Natural killer cell (primary cell): Measurements from ENCODE around the gene CDC14A. TPM values are rescaled to one million over a fixed set of nuclear protein-coding genes. Genes with fewer than 3 reads are reported as not detected.

Source experiments
- ATAC-seq, 3 donors: fragments of 150-1000 bp in 2 of 3; fragments of 200-7000 bp in 1 of 3; cut with Tn5 transposase; 1 replicate in 1 of 3; 2 replicates in 2 of 3; pipeline ENCODE4 v1.10.0; 2021; ENCODE audit warnings: mild to moderate bottlenecking in 2 of 3, moderate library complexity in 2 of 3
- DNase-seq, 2 donors: peaks; one replicate each; pipeline versions ENCODE4 v3.0.0 to v3.0.0-alpha.2; 2013 to 2021; ENCODE audit warnings: mixed read lengths in 1 of 2
- H3K27ac ChIP-seq: one replicate; pipeline ENCODE4 v1.5.1; 2013; ENCODE audit warnings: mild to moderate bottlenecking, low read length
- H3K27me3 ChIP-seq: one replicate; pipeline ENCODE4 v1.6.1; 2013; ENCODE audit warnings: low read length; ENCODE audit not compliant: control insufficient read depth, insufficient read depth
- H3K36me3 ChIP-seq: one replicate; pipeline ENCODE4 v1.6.1; 2013; ENCODE audit warnings: low read length; ENCODE audit not compliant: control insufficient read depth, insufficient read depth
- H3K4me1 ChIP-seq: one replicate; pipeline ENCODE4 v1.6.1; 2013; ENCODE audit warnings: low read length; ENCODE audit not compliant: control insufficient read depth, insufficient read depth
- H3K4me3 ChIP-seq: one replicate; pipeline ENCODE4 v1.5.1; 2013; ENCODE audit warnings: low read length
- H3K9me3 ChIP-seq: one replicate; pipeline ENCODE4 v1.6.1; 2013; ENCODE audit warnings: low read length; ENCODE audit not compliant: control insufficient read depth, insufficient read depth
- H3K27ac Mint-ChIP-seq, 2 donors: one replicate each; pipeline ENCODE4 v1.8.0; 2022; ENCODE audit warnings: mild to moderate bottlenecking in 2 of 2, mixed read lengths in 2 of 2, moderate library complexity in 1 of 2
- H3K27me3 Mint-ChIP-seq, 2 donors: one replicate each; pipeline ENCODE4 v1.8.0; 2022; ENCODE audit warnings: low read depth in 2 of 2, mixed read lengths in 2 of 2
- H3K36me3 Mint-ChIP-seq: one replicate; pipeline ENCODE4 v1.8.0; 2022; ENCODE audit warnings: mixed read lengths
- H3K4me1 Mint-ChIP-seq, 2 donors: one replicate each; pipeline ENCODE4 v1.8.0; 2022; ENCODE audit warnings: mixed read lengths in 2 of 2
- H3K4me3 Mint-ChIP-seq: one replicate; pipeline ENCODE4 v1.8.0; 2022; ENCODE audit warnings: mild to moderate bottlenecking, moderate library complexity, mixed read lengths
- H3K9me3 Mint-ChIP-seq, 2 donors: one replicate each; pipeline ENCODE4 v1.8.0; 2022; ENCODE audit warnings: mixed read lengths in 2 of 2
- WGBS: methylation state at CpG from one replicate; pipeline ENCODE4 v1.1.7; 2013; ENCODE audit warnings: missing lambda C conversion rate; ENCODE audit not compliant: insufficient coverage; 5-methylcytosine and 5-hydroxymethylcytosine counted together
- intact Hi-C: fragments of 100-400 bp; cut with micrococcal nuclease; formaldehyde crosslinking; loops from one replicate; pipeline ENCODE4 v1.14.2; 2022
- total RNA-seq, 4 donors: library from RNA; stranded (reverse); fragments of 120-200 nt in 1 of 4; gene quantifications; one replicate each; pipeline versions ENCODE4 v1.2.3 to v1.2.4, GENCODE V29; 2013 to 2022
- TF ChIP-seq, protein P1 (sequence below): fragments of 200-600 bp; IDR thresholded peaks from one replicate; pipeline ENCODE4 v1.8.0; 2022; ENCODE audit warnings: antibody characterized with exemption

Gene CDC14A
- total RNA-seq, 3 donors from 2014 or later (not counting 1 experiment from before 2014, with no cell fraction given), result 59.6 to 63.8 (median 60.1) TPM

DNA sequence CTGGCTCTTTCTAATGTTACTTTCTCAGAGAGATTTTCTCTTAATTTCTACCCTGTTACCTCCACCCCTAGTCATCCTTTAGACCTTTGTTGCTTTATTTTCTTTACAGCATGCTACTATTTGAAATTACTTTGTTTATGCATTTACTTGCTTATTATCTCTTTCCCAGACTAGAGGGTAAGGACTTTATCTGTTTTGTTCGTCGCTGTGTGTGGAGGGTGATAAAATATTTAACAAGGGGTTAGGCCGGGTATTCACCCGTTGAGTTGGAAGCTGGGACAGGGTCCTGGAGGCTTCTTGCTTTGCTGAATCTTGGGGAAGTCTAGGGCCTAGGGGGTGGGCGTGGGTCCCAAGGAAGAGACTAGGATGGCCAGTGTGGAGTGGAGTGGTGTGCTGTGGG lies 43.6 kb downstream of the CDC14A start:
- H3K27ac Mint-ChIP-seq, result peak overlapping the region; percentile 80 to 95
- H3K36me3 Mint-ChIP-seq, result no peaks in the 10 kb centered on the region
- DNase-seq (no peak), ATAC-seq (no peak)
- peak overlapping the region; percentile 89 for H3K27ac ChIP-seq
- no peaks in the 10 kb centered on the region for H3K9me3 Mint-ChIP-seq
- H3K4me3 ChIP-seq, result no peak overlapping the region
- H3K4me1 ChIP-seq, result peaks cover 50% of the 10 kb centered on the region
- no peaks in the 10 kb centered on the region for H3K9me3 ChIP-seq
- H3K36me3 ChIP-seq, result peaks cover 15% of the 10 kb centered on the region
- H3K4me1 Mint-ChIP-seq, result peaks cover 73 to 75% of the 10 kb centered on the region in 2 donors
- 100% methylated on average over 5 of the region's 5 CpGs for WGBS
- no peaks in the 10 kb centered on the region for H3K27me3 ChIP-seq
- TF ChIP-seq, protein P1, sequence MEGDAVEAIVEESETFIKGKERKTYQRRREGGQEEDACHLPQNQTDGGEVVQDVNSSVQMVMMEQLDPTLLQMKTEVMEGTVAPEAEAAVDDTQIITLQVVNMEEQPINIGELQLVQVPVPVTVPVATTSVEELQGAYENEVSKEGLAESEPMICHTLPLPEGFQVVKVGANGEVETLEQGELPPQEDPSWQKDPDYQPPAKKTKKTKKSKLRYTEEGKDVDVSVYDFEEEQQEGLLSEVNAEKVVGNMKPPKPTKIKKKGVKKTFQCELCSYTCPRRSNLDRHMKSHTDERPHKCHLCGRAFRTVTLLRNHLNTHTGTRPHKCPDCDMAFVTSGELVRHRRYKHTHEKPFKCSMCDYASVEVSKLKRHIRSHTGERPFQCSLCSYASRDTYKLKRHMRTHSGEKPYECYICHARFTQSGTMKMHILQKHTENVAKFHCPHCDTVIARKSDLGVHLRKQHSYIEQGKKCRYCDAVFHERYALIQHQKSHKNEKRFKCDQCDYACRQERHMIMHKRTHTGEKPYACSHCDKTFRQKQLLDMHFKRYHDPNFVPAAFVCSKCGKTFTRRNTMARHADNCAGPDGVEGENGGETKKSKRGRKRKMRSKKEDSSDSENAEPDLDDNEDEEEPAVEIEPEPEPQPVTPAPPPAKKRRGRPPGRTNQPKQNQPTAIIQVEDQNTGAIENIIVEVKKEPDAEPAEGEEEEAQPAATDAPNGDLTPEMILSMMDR, result no peak
- peak overlapping the region; percentile 72 for H3K4me3 Mint-ChIP-seq
- H3K27me3 Mint-ChIP-seq, result no peaks in the 10 kb centered on the region
- intact Hi-C loops, result loop anchor here (2.0 to 10.0 kb wide), 6 partner anchors 19 to 919 kb away; partner anchors contain the start of genes CDC14A and RTCA

DNA sequence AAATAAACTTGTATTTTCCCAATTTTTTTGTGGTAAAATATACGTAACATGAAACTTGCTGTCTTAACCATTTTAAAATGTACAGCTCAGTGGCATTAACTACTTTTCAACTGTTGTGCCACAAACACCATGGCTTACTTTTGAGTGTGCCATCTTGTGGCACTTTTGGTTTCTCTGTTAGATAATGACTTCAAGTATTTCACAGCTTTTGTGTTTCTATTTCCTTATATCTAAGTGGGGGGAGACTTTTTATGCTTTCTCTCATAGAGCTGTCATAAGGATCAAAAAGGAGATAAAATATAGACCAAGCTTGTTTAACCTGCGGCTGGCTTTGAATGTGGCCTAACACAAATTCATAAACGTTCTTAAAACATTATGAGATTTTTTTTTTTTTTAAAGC lies 44.3 kb downstream of the CDC14A start:
- Mint-ChIP-seq H3K9me3 (no peaks in the 10 kb centered on the region), H3K27me3 (no peaks in the 10 kb centered on the region), H3K4me1 (peaks cover 77% of the 10 kb centered on the region in 2 donors), H3K36me3 (no peaks in the 10 kb centered on the region), H3K4me3 (peak overlapping the region; percentile 72), H3K27ac (peak overlapping the region; percentile 80 to 95)
- ATAC-seq, result peak; percentile 67 to 79 (median 77)
- H3K27me3 ChIP-seq, result no peaks in the 10 kb centered on the region
- WGBS, result 49% methylated on average over 2 of the region's 3 CpGs
- H3K27ac ChIP-seq, result peak overlapping the region; percentile 89
- intact Hi-C loops, result loop anchor here (2.0 to 10.0 kb wide), 6 partner anchors 18 to 918 kb away; partner anchors contain the start of genes CDC14A and RTCA
- DNase-seq, result peak in 1 of 2 donors; percentile 75
- no peaks in the 10 kb centered on the region for H3K9me3 ChIP-seq
- H3K36me3 ChIP-seq, result peaks cover 9% of the 10 kb centered on the region
- no peak overlapping the region for H3K4me3 ChIP-seq
- TF ChIP-seq, protein P1, result no peak
- peaks cover 49% of the 10 kb centered on the region for H3K4me1 ChIP-seq

DNA sequence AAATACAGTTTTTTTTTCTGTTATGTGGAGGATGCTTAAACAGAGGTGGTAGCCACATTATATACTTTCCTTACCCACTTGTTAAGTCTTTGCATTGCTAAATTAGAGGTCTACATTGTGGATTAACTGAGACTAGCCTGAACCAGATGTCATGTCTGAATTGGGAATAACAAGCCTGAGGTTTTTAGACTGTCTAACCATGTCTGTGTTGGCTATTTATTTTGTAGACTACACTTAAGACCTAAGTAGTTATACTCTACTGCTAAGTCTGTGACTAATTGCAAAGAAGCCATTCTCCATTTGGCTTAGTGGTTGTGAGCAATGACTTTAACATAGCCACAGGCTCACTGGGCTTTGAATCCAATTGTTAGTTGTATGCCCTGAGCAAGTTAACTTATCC lies 45.4 kb downstream of the CDC14A start:
- Histone ChIP-seq H3K36me3 (no peaks in the 10 kb centered on the region), H3K27me3 (no peaks in the 10 kb centered on the region), H3K4me3 (no peak overlapping the region), H3K27ac (peak overlapping the region; percentile 89), H3K4me1 (peaks cover 50% of the 10 kb centered on the region), H3K9me3 (no peaks in the 10 kb centered on the region)
- H3K4me1 Mint-ChIP-seq, result peaks cover 74 to 78% of the 10 kb centered on the region in 2 donors
- TF ChIP-seq, protein P1, result no peak
- H3K9me3 Mint-ChIP-seq, result no peaks in the 10 kb centered on the region
- H3K27ac Mint-ChIP-seq, result peak overlapping the region; percentile 80 to 95
- peak overlapping the region; percentile 72 for H3K4me3 Mint-ChIP-seq
- no peaks in the 10 kb centered on the region for H3K27me3 Mint-ChIP-seq
- DNase-seq (peak in 1 of 2 donors; percentile 45), ATAC-seq (peak; percentile 47 to 69 (median 61))
- intact Hi-C loops, result loop anchor here (2.0 to 10.0 kb wide), 6 partner anchors 17 to 917 kb away; partner anchors contain the start of genes CDC14A and RTCA
- H3K36me3 Mint-ChIP-seq, result no peaks in the 10 kb centered on the region

DNA sequence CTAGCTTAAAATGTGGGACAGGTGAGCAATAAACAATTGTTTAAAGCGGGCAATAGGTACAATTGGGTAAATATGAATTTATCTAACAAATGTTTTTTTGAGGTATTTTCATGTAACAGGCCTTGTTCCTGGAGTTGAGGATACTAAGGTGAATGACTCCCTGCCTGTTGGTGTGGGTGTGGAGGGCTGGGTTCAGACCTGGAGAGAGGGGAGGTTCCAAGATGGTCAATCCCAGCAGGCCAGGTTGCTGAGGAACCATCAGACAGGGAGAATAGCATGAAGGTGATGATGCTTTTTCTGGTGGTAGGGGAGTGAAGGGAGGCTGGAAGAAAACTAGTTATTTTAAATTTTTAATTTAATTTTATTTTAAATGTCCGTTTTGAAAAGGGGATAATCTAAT lies 46.3 kb downstream of the CDC14A start:
- WGBS, result 100% methylated on average over 1 of the region's 2 CpGs
- peak overlapping the region; percentile 72 for H3K4me3 Mint-ChIP-seq
- Histone ChIP-seq H3K27me3 (no peaks in the 10 kb centered on the region), H3K9me3 (no peaks in the 10 kb centered on the region), H3K36me3 (no peaks in the 10 kb centered on the region), H3K4me3 (no peak overlapping the region), H3K27ac (peak overlapping the region; percentile 89), H3K4me1 (peaks cover 47% of the 10 kb centered on the region)
- no peak for DNase-seq
- intact Hi-C loops, result loop anchor here (5.0 to 10.0 kb wide), 2 partner anchors 131 to 916 kb away; partner anchors contain the start of gene RTCA
- no peaks in the 10 kb centered on the region for H3K36me3 Mint-ChIP-seq
- TF ChIP-seq, protein P1, result no peak
- no peaks in the 10 kb centered on the region for H3K9me3 Mint-ChIP-seq
- peaks cover 74 to 78% of the 10 kb centered on the region in 2 donors for H3K4me1 Mint-ChIP-seq
- no peak for ATAC-seq
- H3K27me3 Mint-ChIP-seq, result no peaks in the 10 kb centered on the region
- peak overlapping the region; percentile 80 to 95 for H3K27ac Mint-ChIP-seq
